Cardiac fibroblast (primary cell): Measurements from ENCODE around the gene KRTAP19-6.
"Not testable (repeated sequence)": the region's sequence is repeated elsewhere in the genome, so short reads cannot be mapped to it uniquely, and the experiment has no call there.

Experiments used
- DNase-seq, 2 donors: peaks; one replicate each; pipeline versions ENCODE4 v3.0.0 to v3.0.0-alpha.2; 2010; ENCODE audit warnings: low read depth in 2 of 2
- H3K4me3 ChIP-seq, 2 donors: replicated peaks in 1 of 2; 1 replicate in 1 of 2; 2 replicates in 1 of 2; pipeline ENCODE4 v1.5.1; 2011; ENCODE audit warnings: low read depth in 2 of 2, low read length in 2 of 2, mild to moderate bottlenecking in 2 of 2, moderate library complexity in 1 of 2
- TF ChIP-seq, protein P1 (sequence below): IDR thresholded peaks from one replicate; pipeline ENCODE4 v1.5.1; 2011; ENCODE audit warnings: low read depth, mild to moderate bottlenecking, low read length, inconsistent platforms

Gene KRTAP19-6

DNA sequence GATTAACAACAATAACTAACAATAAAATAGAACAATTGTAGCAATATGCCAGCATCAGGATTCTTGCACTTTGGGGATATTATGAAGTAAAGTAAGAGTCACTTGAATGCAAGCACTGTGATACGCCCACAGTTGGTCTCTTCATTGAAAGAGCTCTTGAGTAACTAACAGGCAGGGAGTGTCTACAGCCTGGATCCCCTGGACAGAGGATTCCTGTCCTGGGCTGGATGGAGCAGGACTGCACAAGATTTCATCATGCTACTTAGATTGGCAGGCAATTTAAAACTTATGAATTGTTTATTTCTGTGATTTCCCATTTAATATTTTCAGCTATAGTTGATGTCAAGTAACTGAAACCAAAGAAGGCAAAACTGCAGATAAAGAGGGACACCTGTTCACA lies 26.0 kb downstream of the KRTAP19-6 start:
- no peak for DNase-seq
- TF ChIP-seq, protein P1, sequence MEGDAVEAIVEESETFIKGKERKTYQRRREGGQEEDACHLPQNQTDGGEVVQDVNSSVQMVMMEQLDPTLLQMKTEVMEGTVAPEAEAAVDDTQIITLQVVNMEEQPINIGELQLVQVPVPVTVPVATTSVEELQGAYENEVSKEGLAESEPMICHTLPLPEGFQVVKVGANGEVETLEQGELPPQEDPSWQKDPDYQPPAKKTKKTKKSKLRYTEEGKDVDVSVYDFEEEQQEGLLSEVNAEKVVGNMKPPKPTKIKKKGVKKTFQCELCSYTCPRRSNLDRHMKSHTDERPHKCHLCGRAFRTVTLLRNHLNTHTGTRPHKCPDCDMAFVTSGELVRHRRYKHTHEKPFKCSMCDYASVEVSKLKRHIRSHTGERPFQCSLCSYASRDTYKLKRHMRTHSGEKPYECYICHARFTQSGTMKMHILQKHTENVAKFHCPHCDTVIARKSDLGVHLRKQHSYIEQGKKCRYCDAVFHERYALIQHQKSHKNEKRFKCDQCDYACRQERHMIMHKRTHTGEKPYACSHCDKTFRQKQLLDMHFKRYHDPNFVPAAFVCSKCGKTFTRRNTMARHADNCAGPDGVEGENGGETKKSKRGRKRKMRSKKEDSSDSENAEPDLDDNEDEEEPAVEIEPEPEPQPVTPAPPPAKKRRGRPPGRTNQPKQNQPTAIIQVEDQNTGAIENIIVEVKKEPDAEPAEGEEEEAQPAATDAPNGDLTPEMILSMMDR = no peak

DNA sequence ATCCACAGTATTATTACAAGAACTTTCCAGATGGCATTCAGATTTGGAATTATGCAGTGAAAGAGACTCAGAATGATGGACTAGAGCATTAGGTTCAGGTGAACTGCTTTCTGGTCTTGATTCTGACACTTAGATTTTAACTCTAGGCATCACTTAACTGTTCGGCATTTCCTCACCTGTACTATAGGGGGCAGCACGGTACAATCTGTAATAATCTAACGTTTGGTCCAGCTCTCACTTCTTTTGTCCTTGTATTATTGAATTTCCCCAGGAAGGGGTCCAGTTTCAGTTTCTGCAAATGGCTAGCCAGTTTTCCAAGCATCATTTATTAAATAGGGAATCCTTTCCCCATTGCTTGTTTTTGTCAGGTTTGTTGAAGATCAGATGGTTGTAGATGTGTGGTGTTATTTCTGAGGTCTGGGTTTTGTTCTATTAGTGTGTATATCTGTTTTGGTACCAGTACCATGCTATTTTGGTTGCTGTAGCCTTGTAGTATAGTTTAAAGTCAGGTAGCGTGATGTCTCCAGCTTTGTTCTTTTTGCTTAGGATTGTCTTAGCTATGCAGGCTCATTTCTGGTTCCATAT lies 36.0 kb downstream of the KRTAP19-6 start:
- DNase-seq, H3K4me3 ChIP-seq: not testable (repeated sequence)

More for the DNA sequence above, 26.0 kb downstream of the KRTAP19-6 start:
- no peak overlapping the region for H3K4me3 ChIP-seq

DNA sequence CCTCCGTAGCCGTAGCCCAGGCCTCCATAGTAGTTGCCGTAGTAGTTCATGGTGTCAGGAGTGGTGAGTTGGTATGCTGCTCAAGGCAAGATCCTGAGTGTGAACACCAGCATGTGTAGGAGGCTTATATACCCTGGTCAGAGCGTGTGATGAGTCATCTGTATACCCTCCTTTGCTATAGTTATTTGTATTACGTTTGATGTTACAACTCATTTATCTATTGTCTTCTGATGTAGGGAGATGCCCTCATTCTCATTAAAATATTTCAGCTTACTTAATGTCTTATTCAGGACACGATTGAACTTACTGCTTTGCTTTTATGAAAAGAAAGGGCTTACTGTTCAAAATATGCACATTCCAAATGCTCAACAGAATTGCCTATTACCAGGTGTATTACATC lies 39.6 kb downstream of the KRTAP19-6 start, which contains the start of gene KRTAP19-5:
Gene KRTAP19-5, minus strand, starts transcription at position 101 of the 400 bp plus-strand sequence. Its CDS starts 51 bp downstream, at position 50.
- TF ChIP-seq, protein P1 = no peak
- no peak within 1 kb of the TSS for H3K4me3 ChIP-seq
- DNase-seq = no peak

DNA sequence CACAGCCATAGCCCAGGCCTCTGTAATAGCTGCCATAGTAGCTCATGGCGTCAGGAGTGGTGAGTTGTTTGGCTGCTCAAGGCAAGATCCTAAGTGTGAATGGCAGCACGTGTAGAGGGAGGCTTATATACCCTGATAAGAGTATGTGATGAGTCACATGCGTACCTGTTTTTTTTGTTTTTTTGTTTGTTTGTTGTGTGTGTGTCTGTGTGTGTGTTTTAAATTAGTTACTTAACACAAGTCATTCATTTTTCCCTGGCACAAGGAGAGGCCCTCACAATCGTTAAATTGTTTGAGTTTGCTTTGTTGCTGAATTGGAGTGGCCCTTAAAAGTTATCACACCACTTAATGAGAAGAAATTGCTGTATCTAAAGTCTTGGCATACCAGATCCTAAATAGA lies 44.6 kb downstream of the KRTAP19-6 start, which contains the start of gene KRTAP19-4:
Gene KRTAP19-4, minus strand, starts transcription at position 101 of the 400 bp plus-strand sequence. Its CDS starts 55 bp downstream, at position 46.
- no peak for DNase-seq
- TF ChIP-seq, protein P1 = no peak
- H3K4me3 ChIP-seq = no peak within 1 kb of the TSS

- no peak within 1 kb of the TSS for H3K4me3 ChIP-seq
- TF ChIP-seq, protein P1 = no peak
- no peak for DNase-seq
Observed at GRCh38 chr21:30491963-30492428, 49.7 kb downstream of the KRTAP19-6 start, which contains the start of gene KRTAP19-3. KRTAP19-3 (minus strand) TSS chr21:30492013; CDS start chr21:30491957, 56 bp downstream.
